ENCODE data around the gene GJA3.

Gene GJA3

GRCh38 chr13:20128459-20128931 lies 32.4 kb downstream of the GJA3 start:
- Histone ChIP-seq H3K27ac (ENCODE audit: low read depth, low read length) (peak overlapping the region; percentile 92), H3K9ac (ENCODE audit: low read length) (no peak overlapping the region), H3K27me3 (ENCODE audit: control insufficient read depth, insufficient read depth, low read length) (peaks cover 6% of the 10 kb centered on the region), H3K4me1 (ENCODE audit: control insufficient read depth, insufficient read depth, low read length) (peaks cover 6% of the 10 kb centered on the region), H3K36me3 (ENCODE audit: control insufficient read depth, insufficient read depth, low read length) (no peaks in the 10 kb centered on the region), H3K4me3 (ENCODE audit: low read length) (peak overlapping the region; percentile 82)

GRCh38 chr13:20127562-20128458 lies 33.0 kb downstream of the GJA3 start:
- Histone ChIP-seq H3K4me3 (ENCODE audit: low read length) (peak overlapping the region; percentile 82), H3K36me3 (ENCODE audit: control insufficient read depth, insufficient read depth, low read length) (no peaks in the 10 kb centered on the region), H3K4me1 (ENCODE audit: control insufficient read depth, insufficient read depth, low read length) (peaks cover 6% of the 10 kb centered on the region), H3K27ac (ENCODE audit: low read depth, low read length) (peak overlapping the region; percentile 92), H3K9ac (ENCODE audit: low read length) (peak overlapping the region; percentile 75), H3K27me3 (ENCODE audit: control insufficient read depth, insufficient read depth, low read length) (peaks cover 6% of the 10 kb centered on the region)

GRCh38 chr13:20127262-20127561 lies 33.6 kb downstream of the GJA3 start:
- no peaks in the 10 kb centered on the region for H3K36me3 ChIP-seq (ENCODE audit: control insufficient read depth, insufficient read depth, low read length)
- peak overlapping the region; percentile 82 for H3K4me3 ChIP-seq (ENCODE audit: low read length)
- H3K4me1 ChIP-seq (ENCODE audit: control insufficient read depth, insufficient read depth, low read length), result peaks cover 6% of the 10 kb centered on the region
- peak overlapping the region; percentile 75 for H3K9ac ChIP-seq (ENCODE audit: low read length)
- H3K27ac ChIP-seq (ENCODE audit: low read depth, low read length), result peak overlapping the region; percentile 92
- peaks cover 6% of the 10 kb centered on the region for H3K27me3 ChIP-seq (ENCODE audit: control insufficient read depth, insufficient read depth, low read length)

GRCh38 chr13:20126541-20127261 lies 34.2 kb downstream of the GJA3 start:
- Histone ChIP-seq H3K9ac (ENCODE audit: low read length) (no peak overlapping the region), H3K27me3 (ENCODE audit: control insufficient read depth, insufficient read depth, low read length) (peaks cover 6% of the 10 kb centered on the region), H3K4me1 (ENCODE audit: control insufficient read depth, insufficient read depth, low read length) (peaks cover 6% of the 10 kb centered on the region), H3K36me3 (ENCODE audit: control insufficient read depth, insufficient read depth, low read length) (no peaks in the 10 kb centered on the region), H3K27ac (ENCODE audit: low read depth, low read length) (no peak overlapping the region), H3K4me3 (ENCODE audit: low read length) (no peak overlapping the region)

- no peaks in the 10 kb centered on the region for H3K36me3 ChIP-seq (ENCODE audit: control insufficient read depth, insufficient read depth, low read length)
- H3K27ac ChIP-seq (ENCODE audit: low read depth, low read length), result no peak overlapping the region
- H3K27me3 ChIP-seq (ENCODE audit: control insufficient read depth, insufficient read depth, low read length), result peaks cover 6% of the 10 kb centered on the region
- H3K4me1 ChIP-seq (ENCODE audit: control insufficient read depth, insufficient read depth, low read length), result peaks cover 6% of the 10 kb centered on the region
- H3K9ac ChIP-seq (ENCODE audit: low read length), result no peak overlapping the region
- no peak overlapping the region for H3K4me3 ChIP-seq (ENCODE audit: low read length)
Measured at GRCh38 chr13:20125783-20126165, 35.1 kb downstream of the GJA3 start.

- no peak overlapping the region for H3K9ac ChIP-seq (ENCODE audit: low read length)
- H3K27me3 ChIP-seq (ENCODE audit: control insufficient read depth, insufficient read depth, low read length), result peaks cover 6% of the 10 kb centered on the region
- no peaks in the 10 kb centered on the region for H3K36me3 ChIP-seq (ENCODE audit: control insufficient read depth, insufficient read depth, low read length)
- H3K4me3 ChIP-seq (ENCODE audit: low read length), result no peak overlapping the region
- peaks cover 6% of the 10 kb centered on the region for H3K4me1 ChIP-seq (ENCODE audit: control insufficient read depth, insufficient read depth, low read length)
- no peak overlapping the region for H3K27ac ChIP-seq (ENCODE audit: low read depth, low read length)
Measured at GRCh38 chr13:20125129-20125782, 35.6 kb downstream of the GJA3 start.

GRCh38 chr13:20124303-20124702 lies 36.5 kb downstream of the GJA3 start:
- no peak overlapping the region for H3K9ac ChIP-seq (ENCODE audit: low read length)
- H3K4me3 ChIP-seq (ENCODE audit: low read length), result no peak overlapping the region
- no peak overlapping the region for H3K27ac ChIP-seq (ENCODE audit: low read depth, low read length)
- no peaks in the 10 kb centered on the region for H3K36me3 ChIP-seq (ENCODE audit: control insufficient read depth, insufficient read depth, low read length)
- peaks cover 6% of the 10 kb centered on the region for H3K4me1 ChIP-seq (ENCODE audit: control insufficient read depth, insufficient read depth, low read length)
- peaks cover 6% of the 10 kb centered on the region for H3K27me3 ChIP-seq (ENCODE audit: control insufficient read depth, insufficient read depth, low read length)

- H3K9ac ChIP-seq (ENCODE audit: low read length), result no peak overlapping the region
- H3K27me3 ChIP-seq (ENCODE audit: control insufficient read depth, insufficient read depth, low read length), result no peaks in the 10 kb centered on the region
- no peak overlapping the region for H3K27ac ChIP-seq (ENCODE audit: low read depth, low read length)
- no peaks in the 10 kb centered on the region for H3K36me3 ChIP-seq (ENCODE audit: control insufficient read depth, insufficient read depth, low read length)
- peak overlapping the region; percentile 9 for H3K4me3 ChIP-seq (ENCODE audit: low read length)
- peaks cover 3% of the 10 kb centered on the region for H3K4me1 ChIP-seq (ENCODE audit: control insufficient read depth, insufficient read depth, low read length)
Measured at GRCh38 chr13:20121159-20121525, 39.7 kb downstream of the GJA3 start.

GRCh38 chr13:20119960-20120359 lies 40.9 kb downstream of the GJA3 start:
- peak overlapping the region; percentile 37 for H3K4me3 ChIP-seq (ENCODE audit: low read length)
- H3K36me3 ChIP-seq (ENCODE audit: control insufficient read depth, insufficient read depth, low read length), result no peaks in the 10 kb centered on the region
- peak overlapping the region; percentile 84 for H3K27ac ChIP-seq (ENCODE audit: low read depth, low read length)
- no peaks in the 10 kb centered on the region for H3K27me3 ChIP-seq (ENCODE audit: control insufficient read depth, insufficient read depth, low read length)
- H3K9ac ChIP-seq (ENCODE audit: low read length), result no peak overlapping the region
- H3K4me1 ChIP-seq (ENCODE audit: control insufficient read depth, insufficient read depth, low read length), result peaks cover 3% of the 10 kb centered on the region

GRCh38 chr13:20118268-20119140 lies 42.3 kb downstream of the GJA3 start:
- Histone ChIP-seq H3K27me3 (ENCODE audit: control insufficient read depth, insufficient read depth, low read length) (no peaks in the 10 kb centered on the region), H3K4me1 (ENCODE audit: control insufficient read depth, insufficient read depth, low read length) (peaks cover 3% of the 10 kb centered on the region), H3K4me3 (ENCODE audit: low read length) (peak overlapping the region; percentile 70), H3K36me3 (ENCODE audit: control insufficient read depth, insufficient read depth, low read length) (no peaks in the 10 kb centered on the region), H3K27ac (ENCODE audit: low read depth, low read length) (peak overlapping the region; percentile 84), H3K9ac (ENCODE audit: low read length) (peak overlapping the region; percentile 6)

GRCh38 chr13:20116213-20116612 lies 44.6 kb downstream of the GJA3 start:
- H3K4me3 ChIP-seq (ENCODE audit: low read length), result no peak overlapping the region
- H3K9ac ChIP-seq (ENCODE audit: low read length), result no peak overlapping the region
- no peaks in the 10 kb centered on the region for H3K36me3 ChIP-seq (ENCODE audit: control insufficient read depth, insufficient read depth, low read length)
- no peak overlapping the region for H3K27ac ChIP-seq (ENCODE audit: low read depth, low read length)
- peaks cover 3% of the 10 kb centered on the region for H3K4me1 ChIP-seq (ENCODE audit: control insufficient read depth, insufficient read depth, low read length)
- H3K27me3 ChIP-seq (ENCODE audit: control insufficient read depth, insufficient read depth, low read length), result no peaks in the 10 kb centered on the region

Measured in rectal smooth muscle tissue (tissue), 1 donor.